Tibial artery (tissue), 4 donors: ENCODE data around the gene EXOSC3.

Source experiments
- DNase-seq, 2 donors: peaks; one replicate each; pipeline ENCODE4 v3.0.0-alpha.2; 2019
- H3K27ac ChIP-seq, 2 donors: fragments of 200-600 bp; sonication (generic) in 1 of 2; 1 replicate in 1 of 2; 2 replicates in 1 of 2; pipeline ENCODE4 v1.5.1; 2018 to 2019; ENCODE audit warnings: mild to moderate bottlenecking in 1 of 2
- H3K27me3 ChIP-seq, 2 donors: fragments of 200-600 bp; sonication (generic) in 1 of 2; one replicate each; pipeline versions ENCODE4 v1.5.1 to v1.6.0; 2016 to 2019
- H3K36me3 ChIP-seq, 3 donors: fragments of 200-600 bp; sonication (generic) in 2 of 3; one replicate each; pipeline ENCODE4 v1.5.1; 2016 to 2019; ENCODE audit warnings: mild to moderate bottlenecking in 2 of 3
- H3K4me1 ChIP-seq, 4 donors: fragments of 200-600 bp; sonication (generic) in 2 of 4; 1 replicate in 3 of 4; 2 replicates in 1 of 4; pipeline ENCODE4 v1.5.1; 2016 to 2019
- H3K4me3 ChIP-seq, 2 donors: fragments of 200-600 bp; sonication (generic) in 1 of 2; 1 replicate in 1 of 2; 2 replicates in 1 of 2; pipeline ENCODE4 v1.5.1; 2018 to 2019; ENCODE audit warnings: mild to moderate bottlenecking in 2 of 2
- H3K9me3 ChIP-seq, 3 donors: fragments of 200-600 bp; sonication (generic) in 1 of 3; one replicate each; pipeline ENCODE4 v1.5.1; 2016 to 2019
- intact Hi-C: fragments of 100-400 bp; cut with DNase I; formaldehyde crosslinking; loops from one replicate; pipeline ENCODE4 v1.15.0; 2023; ENCODE audit warnings: low total_unique reads
- TF ChIP-seq, protein P1 (sequence below), 2 experiments: fragments of 200-600 bp in 1 of 2; fragments of 450-650 bp in 1 of 2; IDR thresholded peaks; one replicate each; pipeline ENCODE4 v1.5.1; 2017 to 2019; ENCODE audit warnings: antibody characterized with exemption in 2 of 2, mild to moderate bottlenecking in 1 of 2, moderate library complexity in 1 of 2

Gene EXOSC3

GRCh38 chr9:37740128-37740527 lies 44.7 kb downstream of the EXOSC3 start:
- Histone ChIP-seq H3K4me1 (no peaks in the 10 kb centered on the region), H3K9me3 (no peaks in the 10 kb centered on the region), H3K4me3 (no peak overlapping the region), H3K36me3 (no peaks in the 10 kb centered on the region), H3K27me3 (peaks cover 0 to 5% of the 10 kb centered on the region in 2 donors), H3K27ac (no peak overlapping the region)
- TF ChIP-seq, protein P1, sequence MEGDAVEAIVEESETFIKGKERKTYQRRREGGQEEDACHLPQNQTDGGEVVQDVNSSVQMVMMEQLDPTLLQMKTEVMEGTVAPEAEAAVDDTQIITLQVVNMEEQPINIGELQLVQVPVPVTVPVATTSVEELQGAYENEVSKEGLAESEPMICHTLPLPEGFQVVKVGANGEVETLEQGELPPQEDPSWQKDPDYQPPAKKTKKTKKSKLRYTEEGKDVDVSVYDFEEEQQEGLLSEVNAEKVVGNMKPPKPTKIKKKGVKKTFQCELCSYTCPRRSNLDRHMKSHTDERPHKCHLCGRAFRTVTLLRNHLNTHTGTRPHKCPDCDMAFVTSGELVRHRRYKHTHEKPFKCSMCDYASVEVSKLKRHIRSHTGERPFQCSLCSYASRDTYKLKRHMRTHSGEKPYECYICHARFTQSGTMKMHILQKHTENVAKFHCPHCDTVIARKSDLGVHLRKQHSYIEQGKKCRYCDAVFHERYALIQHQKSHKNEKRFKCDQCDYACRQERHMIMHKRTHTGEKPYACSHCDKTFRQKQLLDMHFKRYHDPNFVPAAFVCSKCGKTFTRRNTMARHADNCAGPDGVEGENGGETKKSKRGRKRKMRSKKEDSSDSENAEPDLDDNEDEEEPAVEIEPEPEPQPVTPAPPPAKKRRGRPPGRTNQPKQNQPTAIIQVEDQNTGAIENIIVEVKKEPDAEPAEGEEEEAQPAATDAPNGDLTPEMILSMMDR (IDR thresholded peaks at IDR 0.05) = no peak
- no peak for DNase-seq
- intact Hi-C loops = loop anchor here (10.0 kb wide), 1 partner anchor 165 kb away; the partner anchor contains the start of gene SLC25A51

DNA sequence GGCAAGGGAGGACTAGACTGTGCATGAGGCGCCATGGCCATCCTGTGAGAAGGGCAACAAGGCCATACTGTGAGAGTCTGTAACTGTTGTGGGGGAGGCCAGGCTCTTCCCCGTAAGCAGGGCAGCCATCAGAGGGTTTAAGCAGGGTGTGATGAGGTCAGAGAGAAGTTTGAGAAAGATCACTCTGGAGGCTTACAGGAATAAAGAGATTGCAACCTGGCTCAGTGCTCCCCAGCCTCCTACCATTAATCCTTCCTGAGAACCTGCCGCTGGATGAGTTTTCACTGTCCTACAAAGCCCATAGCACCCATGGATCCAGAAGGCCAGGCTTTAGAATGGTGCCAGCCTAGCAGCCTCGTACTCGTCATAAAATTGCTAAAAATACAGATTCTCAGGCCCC lies 45.6 kb downstream of the EXOSC3 start:
- Histone ChIP-seq H3K27ac (no peak overlapping the region), H3K4me3 (no peak overlapping the region), H3K27me3 (peaks cover 0 to 5% of the 10 kb centered on the region in 2 donors), H3K9me3 (no peaks in the 10 kb centered on the region), H3K36me3 (no peaks in the 10 kb centered on the region), H3K4me1 (no peaks in the 10 kb centered on the region)
- intact Hi-C loops = no loop called here
- DNase-seq = no peak
- TF ChIP-seq, protein P1 (IDR thresholded peaks at IDR 0.05) = no peak

DNA sequence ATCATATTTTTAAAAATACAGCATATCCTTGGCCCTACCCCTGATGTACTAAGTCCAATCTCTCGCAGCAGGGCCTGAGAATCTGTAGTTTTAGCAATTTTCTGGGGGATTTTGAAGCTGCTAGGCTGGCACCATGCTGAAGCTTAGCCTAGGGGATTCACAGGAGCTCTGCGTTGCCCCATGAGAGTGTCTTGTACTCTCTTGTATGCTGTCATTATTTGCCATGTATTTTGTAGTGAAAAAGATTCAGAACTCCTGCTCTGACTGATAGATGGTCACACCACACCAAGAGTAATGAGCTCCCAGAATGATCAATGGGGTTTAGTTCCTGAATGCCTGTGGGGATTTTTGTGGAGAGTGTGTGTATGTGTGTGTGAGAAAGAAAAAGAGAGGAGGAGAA lies 51.9 kb downstream of the EXOSC3 start:
- TF ChIP-seq, protein P1 (IDR thresholded peaks at IDR 0.05) = no peak
- H3K27me3 ChIP-seq = peaks cover 0 to 16% of the 10 kb centered on the region in 2 donors
- intact Hi-C loops = no loop called here

GRCh38 chr9:37732086-37732741 lies 52.6 kb downstream of the EXOSC3 start:
- Histone ChIP-seq H3K4me3 (no peak overlapping the region), H3K27ac (no peak overlapping the region), H3K27me3 (peaks cover 0 to 16% of the 10 kb centered on the region in 2 donors), H3K36me3 (no peaks in the 10 kb centered on the region), H3K9me3 (no peaks in the 10 kb centered on the region), H3K4me1 (no peaks in the 10 kb centered on the region)
- TF ChIP-seq, protein P1 (IDR thresholded peaks at IDR 0.05) = no peak
- DNase-seq = no peak
- intact Hi-C loops = no loop called here

More for the DNA sequence above, 51.9 kb downstream of the EXOSC3 start:
- H3K4me1 ChIP-seq = no peaks in the 10 kb centered on the region
- H3K4me3 ChIP-seq = no peak overlapping the region
- no peaks in the 10 kb centered on the region for H3K9me3 ChIP-seq
- no peak for DNase-seq
- H3K36me3 ChIP-seq = no peaks in the 10 kb centered on the region
- no peak overlapping the region for H3K27ac ChIP-seq

DNA sequence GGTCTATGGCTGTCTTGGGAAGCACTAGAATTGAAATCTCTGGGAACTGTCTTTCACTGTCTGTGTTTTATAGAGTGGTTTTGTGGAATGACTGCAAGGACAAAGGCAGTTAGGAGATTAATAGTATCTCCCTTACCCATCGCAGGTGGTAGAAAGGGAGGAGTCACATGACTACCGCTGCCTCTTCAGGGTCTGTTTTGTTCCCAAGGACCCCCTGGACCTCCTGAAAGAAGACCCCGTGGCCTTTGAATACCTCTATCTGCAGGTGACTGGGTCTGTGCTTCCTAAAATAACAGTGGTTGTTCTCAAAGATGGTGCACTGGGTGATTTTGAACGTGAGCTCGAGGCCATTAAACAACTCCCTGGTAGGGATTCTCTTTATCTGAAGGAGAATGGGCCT lies 54.0 kb downstream of the EXOSC3 start:
- Histone ChIP-seq H3K4me1 (no peaks in the 10 kb centered on the region), H3K27ac (no peak overlapping the region), H3K4me3 (no peak overlapping the region), H3K36me3 (no peaks in the 10 kb centered on the region), H3K9me3 (no peaks in the 10 kb centered on the region), H3K27me3 (peaks cover 0 to 16% of the 10 kb centered on the region in 2 donors)
- intact Hi-C loops = no loop called here
- DNase-seq = no peak
- TF ChIP-seq, protein P1 (IDR thresholded peaks at IDR 0.05) = no peak
